SK-N-SH (cell line): ENCODE data around the gene GCNT2. TPM values are rescaled to one million over a fixed set of nuclear protein-coding genes. Genes with fewer than 3 reads are reported as not detected.
A peak's percentile ranks its signal among the peaks of the same experiment; 100 is the strongest.

Experiments used
- CTCF ChIA-PET: fragments of 300-600, 350-600 bp; formaldehyde crosslinking; extraction: SDS; loops from one replicate; lab custom pipeline; 2021; lab: Yijun Ruan, JAX
- POLR2A ChIA-PET: fragments of 350-600 bp; sonication (Branson Sonifier 250); formaldehyde crosslinking; extraction: SDS; loops from one replicate; lab custom pipeline; 2020; ENCODE audit warnings: antibody characterized with exemption, inconsistent platforms; lab: Yijun Ruan, JAX
- DNase-seq: peaks from one replicate; pipeline ENCODE4 v3.0.0; 2012
- H2AFZ ChIP-seq: fragments of 200-600 bp; sonication (generic); 2 replicates; pipeline ENCODE4 v1.8.1; 2016; ENCODE audit warnings: antibody characterized with exemption, mild to moderate bottlenecking, low read depth
- H3F3A ChIP-seq: fragments of 200-600 bp; sonication (generic); replicated peaks from 2 replicates; pipeline ENCODE3; 2016; ENCODE audit warnings: antibody characterized with exemption, mild to moderate bottlenecking; ENCODE audit not compliant: insufficient read depth
- H3K27ac ChIP-seq, 2 experiments: fragments of 200-500 bp in 1 of 2; fragments of 200-600 bp in 1 of 2; sonication (Bioruptor generic) in 1 of 2; sonication (generic), shearing (Covaris generic) in 1 of 2; 2 replicates each; pipeline versions ENCODE4 v1.5.1 to v1.6.1; 2014 to 2016; ENCODE audit warnings: low read depth in 2 of 2, inconsistent platforms in 1 of 2, low read length in 1 of 2, mild to moderate bottlenecking in 1 of 2, mixed read lengths in 1 of 2
- H3K27me3 ChIP-seq: fragments of 200-600 bp; sonication (generic), shearing (Covaris generic); 2 replicates; pipeline ENCODE4 v1.6.1; 2016; ENCODE audit warnings: mixed run types; ENCODE audit not compliant: insufficient read depth
- H3K36me3 ChIP-seq, 2 experiments: fragments of 200-500 bp in 1 of 2; fragments of 200-600 bp in 1 of 2; sonication (Bioruptor generic) in 1 of 2; sonication (generic) in 1 of 2; replicated peaks in 1 of 2; 2 replicates each; pipeline versions ENCODE3 to v1.5.1; 2014 to 2016; ENCODE audit warnings: low read length in 1 of 2, mild to moderate bottlenecking in 1 of 2; ENCODE audit not compliant: insufficient read depth in 2 of 2, control insufficient read depth in 1 of 2
- H3K4me1 ChIP-seq, 2 experiments: fragments of 200-500 bp in 1 of 2; fragments of 200-600 bp in 1 of 2; sonication (Bioruptor generic) in 1 of 2; sonication (generic), shearing (Covaris generic) in 1 of 2; 2 replicates each; pipeline versions ENCODE4 v1.5.1 to v1.6.1; 2014 to 2016; ENCODE audit warnings: low read depth in 1 of 2, low read length in 1 of 2, mixed run types in 1 of 2; ENCODE audit not compliant: insufficient read depth in 2 of 2, control insufficient read depth in 1 of 2
- H3K4me2 ChIP-seq: fragments of 200-600 bp; sonication (generic), shearing (Covaris generic); 2 replicates; pipeline ENCODE4 v1.6.1; 2017; ENCODE audit warnings: mixed run types
- H3K4me3 ChIP-seq, 2 experiments: fragments of 200-500 bp in 1 of 2; fragments of 200-600 bp in 1 of 2; sonication (Bioruptor generic) in 1 of 2; sonication (generic), shearing (Covaris generic) in 1 of 2; 2 replicates each; pipeline versions ENCODE4 v1.5.1 to v1.8.1; 2014 to 2016; ENCODE audit warnings: low read depth in 2 of 2, inconsistent platforms in 1 of 2, low read length in 1 of 2, mild to moderate bottlenecking in 1 of 2, mixed read lengths in 1 of 2, moderate library complexity in 1 of 2
- H3K79me2 ChIP-seq: fragments of 200-600 bp; sonication (generic); 2 replicates; pipeline ENCODE4 v1.8.1; 2017; ENCODE audit warnings: mild to moderate bottlenecking; ENCODE audit not compliant: insufficient read depth
- H3K9ac ChIP-seq: fragments of 200-600 bp; sonication (generic); 2 replicates; pipeline ENCODE4 v1.6.1; 2017; ENCODE audit warnings: mixed run types
- H3K9me2 ChIP-seq: fragments of 200-600 bp; sonication (generic); 2 replicates; pipeline ENCODE4 v1.6.1; 2017; ENCODE audit warnings: mixed run types
- H3K9me3 ChIP-seq: fragments of 200-600 bp; sonication (generic); 2 replicates; pipeline ENCODE4 v1.6.1; 2017; ENCODE audit warnings: mixed run types, mild to moderate bottlenecking, moderate library complexity
- H4K20me1 ChIP-seq: fragments of 200-600 bp; sonication (generic); 2 replicates; pipeline ENCODE4 v1.6.1; 2017; ENCODE audit warnings: mild to moderate bottlenecking, mixed run types; ENCODE audit not compliant: insufficient read depth
- EP300 ChIP-seq, 2 experiments: IDR thresholded peaks; 2 replicates each; pipeline versions ENCODE4 v1.4.0 to v1.6.1; 2012; ENCODE audit warnings: borderline replicate concordance in 1 of 2, low read depth in 1 of 2, low read length in 1 of 2
- EZH2phosphoT487 ChIP-seq: fragments of 200-600 bp; sonication (generic); IDR thresholded peaks from 2 replicates; pipeline ENCODE4 v1.6.1; 2017; ENCODE audit warnings: low read depth, mixed run types, mild to moderate bottlenecking, antibody characterized with exemption, moderate library complexity, borderline replicate concordance
- GABPA ChIP-seq: IDR thresholded peaks from 2 replicates; pipeline ENCODE4 v1.4.0; 2012; ENCODE audit warnings: low read depth, mild to moderate bottlenecking
- GATA2 ChIP-seq: sonication (generic); formaldehyde crosslinking; IDR thresholded peaks from 2 replicates; pipeline ENCODE4 v1.5.0; 2020; ENCODE audit warnings: mild to moderate bottlenecking, missing genetic modification reagents
- RCOR1 ChIP-seq: fragments of 150-350 bp; IDR thresholded peaks from 2 replicates; pipeline ENCODE4 v1.6.1; 2017; ENCODE audit warnings: antibody characterized with exemption, low read length
- TAF1 ChIP-seq: IDR thresholded peaks from 2 replicates; pipeline ENCODE4 v1.6.1; 2012; ENCODE audit warnings: low read depth, mild to moderate bottlenecking, low read length, moderate library complexity, borderline replicate concordance
- TCF12 ChIP-seq: IDR thresholded peaks from 2 replicates; pipeline ENCODE4 v1.4.0; 2012
- USF1 ChIP-seq: IDR thresholded peaks from 2 replicates; pipeline ENCODE4 v1.4.0; 2012; ENCODE audit warnings: low read depth, borderline replicate concordance
- USF2 ChIP-seq: fragments of 150-350 bp; IDR thresholded peaks from 2 replicates; pipeline ENCODE4 v1.6.1; 2017; ENCODE audit warnings: antibody characterized with exemption, low read length, low read depth, borderline replicate concordance
- YY1 ChIP-seq: IDR thresholded peaks from 2 replicates; pipeline ENCODE4 v1.4.0; 2012; ENCODE audit warnings: low read depth, mild to moderate bottlenecking
- WGBS: methylation state at CpG from one replicate; pipeline ENCODE4 v1.1.6; 2017; ENCODE audit warnings: low lambda C conversion rate; 5-methylcytosine and 5-hydroxymethylcytosine counted together
- polyA plus RNA-seq, 3 experiments: library from polyadenylated mRNA; depleted of rRNA; stranded (reverse); fragments of >200 nt; gene quantifications; 2 replicates each; pipeline ENCODE4 v1.2.3, GENCODE V29; 2012

Gene GCNT2
- polyA plus RNA-seq, 1 of the 3 experiments (the other 2 are of a cell fraction), result 0.13 TPM

- Histone ChIP-seq H3F3A (no peaks in the 10 kb centered on the region), H3K9me3 (no peaks in the 10 kb centered on the region), H3K9me2 (no peaks in the 10 kb centered on the region), H3K4me1 (peaks cover 0 to 24% of the 10 kb centered on the region in 2 experiments; a peak in 2 of 4 replicates), H3K27me3 (no peaks in the 10 kb centered on the region; the same call in 1 of the 2 replicates), H4K20me1 (no peaks in the 10 kb centered on the region), H3K4me2 (no peak overlapping the region), H3K4me3 (peak overlapping the region in 1 of 2 experiments; percentile 2; a peak in 1 of 4 replicates), H3K9ac (no peak overlapping the region), H2AFZ (no peak overlapping the region), H3K79me2 (no peaks in the 10 kb centered on the region), H3K36me3 (no peaks in the 10 kb centered on the region), H3K27ac (no peak overlapping the region; a peak in 1 of 4 replicates)
- no peak for TF ChIP-seq USF1
- ChIA-PET POLR2A (no interaction called here), CTCF (no interaction called here)
- no peak for DNase-seq
Measured at GRCh38 chr6:10557913-10558312, 36.8 kb downstream of the GCNT2 start.

DNA sequence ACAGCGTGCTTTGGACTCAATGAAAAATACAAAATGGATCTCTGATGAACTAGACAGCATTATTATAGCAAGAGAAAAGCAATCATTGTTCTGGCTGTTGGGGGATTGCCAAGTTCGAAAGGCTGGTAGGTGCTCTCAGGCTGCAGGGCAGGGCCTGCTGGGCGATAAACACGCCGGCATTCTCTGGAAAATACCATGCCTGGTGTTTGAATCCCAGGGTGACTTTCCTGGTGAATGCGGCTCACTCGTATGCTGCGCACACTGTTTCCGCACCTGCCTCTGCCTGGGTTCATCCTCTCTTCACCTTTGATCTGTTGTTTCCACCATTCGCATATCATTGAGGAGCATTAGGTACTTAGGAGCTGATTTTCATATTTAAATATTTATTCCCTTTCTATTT is 37.4 kb downstream of the GCNT2 start:
- Histone ChIP-seq H3K27me3 (no peaks in the 10 kb centered on the region; the same call in 1 of the 2 replicates), H3K9ac (no peak overlapping the region), H3K4me3 (peak overlapping the region in 1 of 2 experiments; percentile 23; a peak in 1 of 4 replicates), H2AFZ (no peak overlapping the region), H4K20me1 (no peaks in the 10 kb centered on the region), H3K9me2 (no peaks in the 10 kb centered on the region), H3K36me3 (no peaks in the 10 kb centered on the region), H3K9me3 (no peaks in the 10 kb centered on the region), H3K4me2 (no peak overlapping the region), H3K27ac (peak overlapping the region in 1 of 2 experiments; percentile 36; a peak in 1 of 4 replicates), H3K4me1 (peaks cover 0 to 24% of the 10 kb centered on the region in 2 experiments; a peak in 2 of 4 replicates), H3K79me2 (no peaks in the 10 kb centered on the region), H3F3A (no peaks in the 10 kb centered on the region)
- peak; percentile 50 for DNase-seq
- CTCF ChIA-PET, result no interaction called here
- WGBS, result 55% methylated on average over 10 of the region's 10 CpGs
- POLR2A ChIA-PET, result no interaction called here
- TF ChIP-seq TAF1 (no peak), EZH2phosphoT487 (no peak), TCF12 (no peak), GABPA (no peak), YY1 (no peak), GATA2 (CRISPR knock-in tag) (no peak), RCOR1 (no peak), USF2 (no peak), EP300 (IDR thresholded peaks at IDR 0.05; ENCODE audit: borderline replicate concordance in 1 of 2, low read depth in 1 of 2, low read length in 1 of 2) (no peak)
